SK-N-MC (cell line): ENCODE measurements around the gene RANBP3.

Experiments
- EZH2 ChIP-seq: fragments of 200-600 bp; sonication (generic); IDR thresholded peaks from one replicate; pipeline ENCODE4 v1.6.1; 2017; ENCODE audit warnings: antibody characterized with exemption
- FOXP2 ChIP-seq: optimal IDR thresholded peaks from 2 replicates; pipeline ENCODE3; 2011; ENCODE audit warnings: mild to moderate bottlenecking, moderate library complexity; ENCODE audit not compliant: insufficient read depth; ENCODE audit errors: extremely low read length, control extremely low read depth
- POLR2AphosphoS5 ChIP-seq: IDR thresholded peaks from 2 replicates; pipeline ENCODE4 v1.6.1; 2012; ENCODE audit warnings: mild to moderate bottlenecking, low read depth, low read length, borderline replicate concordance

GRCh38 chr19:5985098-5985783, 7.3 kb upstream of the RANBP3 start:
- TF ChIP-seq EZH2, result no peak
- TF ChIP-seq POLR2AphosphoS5, result no peak
- no peak for TF ChIP-seq FOXP2
